SIG-M5 treated with dmso at 0.1 percent for 504 hours (cell line): ENCODE measurements around the gene ZFP1.
A peak's percentile ranks its signal among the peaks of the same experiment; 100 is the strongest.

Source experiments
- DNase-seq: peaks from one replicate; lab custom pipeline; 2025; ENCODE audit not compliant: unreplicated experiment; lab: John Stamatoyannopoulos, UW

The ZFP1 gene

GRCh38 chr16:75112734-75113491 is 35.4 kb upstream of the ZFP1 start:
- DNase-seq = no peak

DNA sequence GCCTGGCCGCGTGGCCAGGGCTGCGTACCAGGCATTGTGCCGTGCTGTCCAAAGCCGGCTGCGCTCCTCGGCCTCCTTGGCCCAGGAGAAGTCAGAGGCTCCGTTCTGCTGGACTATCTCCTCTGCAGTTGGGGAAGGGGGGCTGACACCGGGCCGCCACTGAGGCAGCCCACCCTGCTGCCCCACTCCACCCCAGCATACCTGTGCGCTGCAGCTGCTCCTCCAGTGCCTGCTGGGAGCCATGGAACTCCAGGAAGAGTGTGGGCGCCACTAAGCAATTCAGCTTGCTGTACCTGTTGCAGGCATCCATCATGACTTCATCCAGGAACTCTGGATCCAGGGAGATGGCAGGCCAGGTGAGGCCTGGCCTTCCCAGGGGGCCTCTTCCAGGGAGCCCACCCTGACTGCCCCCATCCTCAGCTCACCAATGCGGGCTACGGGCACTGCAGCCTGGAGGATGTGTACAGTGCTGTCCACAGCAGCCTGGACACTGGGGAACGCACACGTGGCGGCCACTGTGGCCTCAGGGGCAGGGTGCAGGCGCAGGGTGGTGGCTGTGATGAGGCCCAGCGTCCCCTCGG is 34.7 kb upstream of the ZFP1 start:
- no peak for DNase-seq

DNA sequence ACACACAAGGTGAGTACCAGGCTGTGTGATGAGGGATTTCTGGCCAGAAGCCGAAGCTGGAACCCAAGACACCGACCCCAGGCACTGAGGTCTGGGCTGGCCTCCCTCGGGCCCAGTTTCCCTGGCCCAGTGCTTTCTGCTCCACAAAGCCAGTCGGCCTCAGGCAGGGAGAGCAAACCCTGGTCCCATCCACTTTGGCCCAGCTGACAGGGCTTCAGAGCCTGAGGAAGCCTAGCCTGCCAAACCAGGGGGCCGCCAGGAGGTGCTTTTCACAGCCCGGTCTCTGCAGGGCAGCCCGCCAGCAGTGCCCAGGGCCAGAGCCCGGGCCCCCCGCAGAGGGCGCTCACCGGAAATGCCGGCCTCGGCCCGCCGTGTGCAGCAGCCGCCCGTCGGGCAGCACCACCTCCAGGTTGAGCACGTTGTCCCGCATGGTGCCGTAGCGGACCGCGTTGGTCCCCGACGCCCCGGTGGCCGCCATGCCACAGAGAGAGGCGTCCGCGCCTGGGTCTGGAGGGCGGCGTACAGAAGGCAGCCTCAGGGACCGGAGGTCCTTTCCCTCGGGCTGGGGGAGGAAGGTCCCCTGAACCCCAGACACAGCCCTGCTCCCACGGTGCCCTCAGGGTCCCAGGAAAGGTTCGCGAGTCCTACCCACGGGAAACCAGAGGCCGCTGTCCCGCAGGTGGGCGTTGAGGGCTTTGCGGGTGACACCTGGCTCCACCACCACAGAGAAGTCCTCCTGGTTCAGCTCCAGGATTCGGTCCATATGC is 34.0 kb upstream of the ZFP1 start:
- DNase-seq = no peak

DNA sequence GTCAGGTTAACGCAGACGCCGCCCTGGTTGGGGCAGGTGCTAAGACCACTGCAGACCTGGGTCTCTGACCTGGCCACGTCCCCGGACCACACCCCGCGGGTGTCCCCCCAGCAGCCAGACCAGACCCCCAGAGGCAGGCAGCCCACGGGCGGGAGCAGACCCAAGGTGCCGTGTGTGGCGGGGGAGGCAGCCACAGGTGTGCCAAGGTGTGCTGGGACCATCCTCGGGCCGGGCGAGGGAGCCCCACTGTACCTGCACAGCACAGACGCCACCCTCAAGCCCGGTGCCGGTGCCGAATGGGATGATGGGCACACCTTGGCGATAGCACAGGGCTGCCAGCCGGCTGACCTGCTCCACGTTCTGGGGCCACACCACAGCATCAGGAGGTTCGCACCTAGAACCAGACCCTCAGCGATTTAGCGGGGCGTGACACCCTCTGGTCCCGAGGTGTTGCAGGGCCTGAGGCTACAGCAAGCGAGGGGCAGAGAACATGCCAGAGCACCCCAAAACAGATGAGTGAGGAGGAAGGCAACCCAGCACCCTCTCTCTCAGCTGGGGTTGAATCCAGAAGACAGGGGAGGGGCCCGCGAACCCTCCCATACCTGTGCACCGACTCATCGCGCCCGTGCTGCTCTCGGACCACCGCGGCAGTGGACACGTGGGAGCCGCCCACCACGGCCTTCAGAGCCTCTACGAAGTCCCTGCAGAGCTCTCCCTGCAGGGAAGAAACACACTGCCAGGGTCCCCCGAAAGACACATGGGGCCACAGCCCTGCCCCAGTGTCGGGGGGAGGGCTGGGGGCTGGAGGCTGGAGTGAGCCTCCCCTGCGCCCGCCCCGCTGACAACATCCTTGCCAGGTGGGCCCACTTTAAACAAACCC is 33.1 kb upstream of the ZFP1 start:
- DNase-seq = no peak

GRCh38 chr16:75116081-75116910 is 32.0 kb upstream of the ZFP1 start, which contains the start of gene LDHD:
Gene LDHD (minus strand): TSS chr16:75116780. CDS start chr16:75116720, 60 bp downstream.
- DNase-seq = peak; percentile 72

DNA sequence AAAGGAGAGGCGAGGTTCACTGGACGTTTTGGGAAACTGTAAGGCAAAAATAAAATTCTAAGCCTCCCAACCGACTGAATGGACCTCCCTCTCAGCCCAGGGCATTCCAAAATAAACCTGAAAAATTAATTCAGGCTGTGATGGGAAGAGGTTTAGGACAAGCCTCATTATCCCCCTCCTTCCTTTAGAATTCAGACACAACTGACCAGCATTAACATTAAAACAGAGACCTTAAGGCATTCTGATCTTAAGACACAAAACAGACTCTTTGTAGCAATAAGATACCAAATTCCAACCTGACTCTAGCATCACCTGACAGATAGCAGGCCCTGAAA is 31.4 kb upstream of the ZFP1 start:
- no peak for DNase-seq

- no peak for DNase-seq
These were observed 29.3 kb upstream of the ZFP1 start for GRCh38 chr16:75118943-75119539.

- DNase-seq = no peak
These were observed 28.1 kb upstream of the ZFP1 start for GRCh38 chr16:75120253-75120652.

GRCh38 chr16:75121949-75122568 is 26.3 kb upstream of the ZFP1 start:
- no peak for DNase-seq

- DNase-seq = no peak
These were observed 25.7 kb upstream of the ZFP1 start for GRCh38 chr16:75122609-75123008.

GRCh38 chr16:75127713-75128415 is 20.5 kb upstream of the ZFP1 start:
- no peak for DNase-seq

DNA sequence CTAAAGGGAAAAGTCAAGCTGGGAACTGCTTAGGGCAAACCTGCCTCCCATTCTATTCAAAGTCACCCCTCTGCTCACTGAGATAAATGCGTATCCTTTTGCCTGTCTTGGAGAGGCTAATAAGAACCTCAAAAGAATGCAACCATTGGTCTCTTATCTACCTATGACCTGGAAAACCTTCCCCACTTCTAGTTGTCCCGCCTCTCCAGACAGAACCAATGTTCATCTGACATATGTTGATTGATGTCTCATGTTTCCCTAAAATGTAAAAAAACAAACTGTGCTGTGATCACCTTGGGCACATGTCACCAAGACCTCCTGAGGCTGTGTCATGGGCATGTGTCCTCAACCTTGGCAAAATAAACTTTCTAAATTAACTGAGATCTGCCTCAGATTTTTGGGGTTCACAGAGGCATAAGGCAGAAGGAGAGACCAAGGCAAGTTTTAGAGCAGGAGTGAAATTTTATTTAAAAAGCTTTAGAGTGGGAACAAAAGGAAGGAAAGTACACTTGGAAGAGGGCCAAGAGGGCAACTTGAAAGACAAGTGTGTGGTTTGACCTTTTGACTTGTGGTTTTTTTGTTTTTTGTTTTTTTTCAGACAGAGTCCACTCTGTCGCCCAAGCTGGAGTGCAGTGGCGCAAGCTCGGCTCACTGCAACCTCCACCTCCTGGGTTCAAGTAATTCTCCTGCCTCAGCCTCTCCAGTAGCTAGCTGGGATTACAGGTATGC is 18.7 kb upstream of the ZFP1 start:
- DNase-seq = peak; percentile 3

DNA sequence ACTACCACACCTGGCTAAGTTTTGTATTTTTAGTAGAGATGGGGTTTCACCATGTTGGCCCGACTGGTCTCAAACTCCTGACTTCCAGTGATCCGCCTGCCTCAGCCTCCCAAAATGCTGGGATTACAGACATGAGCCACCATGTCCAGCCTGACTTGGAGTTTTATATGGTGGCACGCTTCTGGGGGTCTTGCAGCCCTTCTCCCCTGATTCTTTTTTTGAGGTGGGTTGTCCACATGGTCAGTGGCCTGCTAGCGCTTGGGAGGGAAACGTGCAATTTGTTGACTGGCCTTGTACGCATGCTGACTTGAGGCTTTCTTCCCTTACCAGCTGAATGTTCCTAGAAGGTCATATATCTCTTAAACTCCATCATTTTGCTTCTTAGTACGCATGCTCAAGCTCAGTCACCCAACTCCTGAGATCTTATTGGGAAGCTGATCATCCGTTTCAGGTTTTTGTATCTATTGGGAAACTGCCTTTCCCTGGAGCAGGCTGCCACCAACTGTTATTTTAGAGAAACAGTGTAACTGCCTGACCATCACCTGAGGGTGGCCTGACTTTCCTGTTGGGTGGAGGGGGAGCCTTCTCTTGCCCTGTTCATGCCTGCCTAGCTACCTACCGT is 18.1 kb upstream of the ZFP1 start:
- DNase-seq = peak; percentile 31

- no peak for DNase-seq
These were observed 17.2 kb upstream of the ZFP1 start for GRCh38 chr16:75131081-75131480.

GRCh38 chr16:75138233-75138632 is 10.1 kb upstream of the ZFP1 start:
- no peak for DNase-seq

DNA sequence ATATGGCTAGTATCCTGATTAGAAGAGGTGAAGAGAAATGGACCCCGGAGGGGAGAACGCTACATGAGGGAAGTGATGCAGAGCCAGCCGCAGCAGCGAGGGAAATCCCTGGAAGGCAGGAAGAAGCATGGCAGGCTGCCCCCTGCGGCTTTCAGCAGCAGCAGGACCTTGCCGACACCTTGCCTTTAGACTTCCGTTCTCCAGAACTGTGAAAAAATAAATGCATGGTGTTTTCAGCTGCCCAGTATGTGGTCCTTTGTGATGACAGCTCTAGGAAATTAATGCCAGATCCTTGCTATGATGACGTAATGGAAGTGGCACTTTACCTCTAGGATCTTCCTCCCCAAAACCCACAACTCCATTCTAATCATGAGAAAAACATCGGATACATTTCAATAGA is 9.7 kb upstream of the ZFP1 start:
- DNase-seq = no peak

GRCh38 chr16:75139498-75139897 is 8.8 kb upstream of the ZFP1 start:
- DNase-seq = no peak

- no peak for DNase-seq
These were observed 4.4 kb upstream of the ZFP1 start for GRCh38 chr16:75143941-75144340.
